ENCODE data around the gene NDUFAF2.

DNA sequence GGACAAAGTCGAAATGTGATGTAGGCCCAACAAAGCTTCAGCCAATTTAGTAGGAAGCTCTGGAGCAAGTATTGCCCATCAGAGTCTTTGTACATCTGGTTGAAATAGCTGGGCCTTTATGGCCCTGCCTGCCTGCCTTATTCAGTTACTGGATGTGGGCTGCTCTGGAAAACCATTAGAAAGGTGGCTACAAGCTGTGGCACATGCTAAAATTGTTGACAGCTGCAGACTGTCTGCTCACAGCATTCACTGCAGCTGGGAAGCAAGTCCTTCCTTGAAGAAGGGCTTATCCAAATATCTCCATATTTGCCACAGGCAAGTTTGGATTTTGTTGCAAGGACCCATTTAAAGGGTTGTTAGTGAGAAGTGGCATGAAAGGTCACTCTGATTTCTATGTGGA lies 192.8 kb downstream of the NDUFAF2 start:
- TF ChIP-seq, protein P1, sequence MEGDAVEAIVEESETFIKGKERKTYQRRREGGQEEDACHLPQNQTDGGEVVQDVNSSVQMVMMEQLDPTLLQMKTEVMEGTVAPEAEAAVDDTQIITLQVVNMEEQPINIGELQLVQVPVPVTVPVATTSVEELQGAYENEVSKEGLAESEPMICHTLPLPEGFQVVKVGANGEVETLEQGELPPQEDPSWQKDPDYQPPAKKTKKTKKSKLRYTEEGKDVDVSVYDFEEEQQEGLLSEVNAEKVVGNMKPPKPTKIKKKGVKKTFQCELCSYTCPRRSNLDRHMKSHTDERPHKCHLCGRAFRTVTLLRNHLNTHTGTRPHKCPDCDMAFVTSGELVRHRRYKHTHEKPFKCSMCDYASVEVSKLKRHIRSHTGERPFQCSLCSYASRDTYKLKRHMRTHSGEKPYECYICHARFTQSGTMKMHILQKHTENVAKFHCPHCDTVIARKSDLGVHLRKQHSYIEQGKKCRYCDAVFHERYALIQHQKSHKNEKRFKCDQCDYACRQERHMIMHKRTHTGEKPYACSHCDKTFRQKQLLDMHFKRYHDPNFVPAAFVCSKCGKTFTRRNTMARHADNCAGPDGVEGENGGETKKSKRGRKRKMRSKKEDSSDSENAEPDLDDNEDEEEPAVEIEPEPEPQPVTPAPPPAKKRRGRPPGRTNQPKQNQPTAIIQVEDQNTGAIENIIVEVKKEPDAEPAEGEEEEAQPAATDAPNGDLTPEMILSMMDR (IDR thresholded peaks at IDR 0.05) = no peak
- no peak for TF ChIP-seq POLR2A (IDR thresholded peaks at IDR 0.05)

Measured in Peyer's patch (tissue), 4 donors.